Nephron progenitor cell (in vitro differentiated cells): ENCODE data around the gene ACOT11.

Experiments used
- DNase-seq: peaks from one replicate; pipeline ENCODE4 v3.0.0; 2021
- H3K27ac Mint-ChIP-seq: 2 replicates; pipeline ENCODE4 v1.8.0; 2021; ENCODE audit warnings: mild to moderate bottlenecking, moderate library complexity, mixed read lengths
- H3K27me3 Mint-ChIP-seq: 2 replicates; pipeline ENCODE4 v1.8.0; 2021; ENCODE audit warnings: mild to moderate bottlenecking, low read depth, mixed read lengths; ENCODE audit not compliant: poor library complexity
- H3K36me3 Mint-ChIP-seq: 2 replicates; pipeline ENCODE4 v1.8.0; 2021; ENCODE audit warnings: low read depth, mixed read lengths
- H3K4me1 Mint-ChIP-seq: 2 replicates; pipeline ENCODE4 v1.8.0; 2021; ENCODE audit warnings: mixed read lengths
- H3K4me3 Mint-ChIP-seq: 2 replicates; pipeline ENCODE4 v1.8.0; 2021; ENCODE audit warnings: mild to moderate bottlenecking, moderate library complexity, mixed read lengths
- H3K9me3 Mint-ChIP-seq: 2 replicates; pipeline ENCODE4 v1.8.0; 2021; ENCODE audit warnings: mild to moderate bottlenecking, moderate library complexity, mixed read lengths
- TF ChIP-seq, protein P1 (sequence below): fragments of 200-600 bp; sonication (generic); IDR thresholded peaks from 2 replicates; pipeline ENCODE4 v1.5.0; 2021; ENCODE audit warnings: antibody characterized with exemption

ACOT11 gene

DNA sequence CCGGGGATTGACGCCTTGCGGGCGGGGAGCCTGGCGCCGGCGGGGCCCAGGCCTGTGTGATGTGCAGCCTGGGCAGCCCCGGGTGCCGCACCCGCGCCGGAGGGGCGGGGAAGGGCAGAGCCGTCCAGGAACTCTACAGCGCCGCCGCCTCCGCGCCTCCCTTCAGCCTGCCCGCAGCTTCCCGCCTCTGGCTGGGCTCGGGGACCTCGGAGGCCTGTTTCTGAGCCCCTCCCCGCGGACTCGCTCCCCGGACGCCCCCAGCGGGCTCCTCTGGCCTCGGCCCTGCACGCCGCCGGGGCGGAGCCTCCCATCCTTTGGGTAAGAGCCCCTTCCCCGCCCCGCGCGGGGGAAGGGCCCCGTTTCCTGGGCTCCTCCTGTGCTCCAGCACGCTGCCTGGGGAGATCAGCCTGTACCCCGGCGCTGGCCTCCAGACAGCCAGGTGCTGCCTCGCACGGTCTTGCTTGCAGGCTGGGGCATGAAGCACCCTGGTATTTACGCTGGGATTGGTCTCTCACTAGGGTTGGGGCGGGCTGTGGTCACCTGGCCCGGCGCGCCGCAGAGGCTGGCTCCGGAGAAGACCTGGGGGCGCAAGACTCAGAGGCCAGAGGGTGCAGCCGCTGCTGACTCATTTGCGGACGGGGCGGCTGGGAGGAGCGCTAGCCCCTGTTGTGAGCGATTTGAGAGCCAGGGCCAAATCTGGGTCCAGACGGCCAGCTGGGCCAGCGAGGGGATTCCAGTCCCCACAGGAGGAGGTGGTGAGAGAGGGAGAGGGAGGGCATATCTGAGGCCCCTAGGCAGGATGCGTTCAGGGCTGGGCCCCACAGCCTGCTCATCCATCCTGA lies 5.7 kb upstream of the ACOT11 start:
- Mint-ChIP-seq H3K4me3 (peak overlapping the region; percentile 78), H3K27ac (peak overlapping the region; percentile 87), H3K36me3 (no peaks in the 10 kb centered on the region), H3K27me3 (peaks cover 14% of the 10 kb centered on the region), H3K4me1 (peaks cover 36% of the 10 kb centered on the region), H3K9me3 (no peaks in the 10 kb centered on the region)
- peak; percentile 83 for DNase-seq
- TF ChIP-seq, protein P1, sequence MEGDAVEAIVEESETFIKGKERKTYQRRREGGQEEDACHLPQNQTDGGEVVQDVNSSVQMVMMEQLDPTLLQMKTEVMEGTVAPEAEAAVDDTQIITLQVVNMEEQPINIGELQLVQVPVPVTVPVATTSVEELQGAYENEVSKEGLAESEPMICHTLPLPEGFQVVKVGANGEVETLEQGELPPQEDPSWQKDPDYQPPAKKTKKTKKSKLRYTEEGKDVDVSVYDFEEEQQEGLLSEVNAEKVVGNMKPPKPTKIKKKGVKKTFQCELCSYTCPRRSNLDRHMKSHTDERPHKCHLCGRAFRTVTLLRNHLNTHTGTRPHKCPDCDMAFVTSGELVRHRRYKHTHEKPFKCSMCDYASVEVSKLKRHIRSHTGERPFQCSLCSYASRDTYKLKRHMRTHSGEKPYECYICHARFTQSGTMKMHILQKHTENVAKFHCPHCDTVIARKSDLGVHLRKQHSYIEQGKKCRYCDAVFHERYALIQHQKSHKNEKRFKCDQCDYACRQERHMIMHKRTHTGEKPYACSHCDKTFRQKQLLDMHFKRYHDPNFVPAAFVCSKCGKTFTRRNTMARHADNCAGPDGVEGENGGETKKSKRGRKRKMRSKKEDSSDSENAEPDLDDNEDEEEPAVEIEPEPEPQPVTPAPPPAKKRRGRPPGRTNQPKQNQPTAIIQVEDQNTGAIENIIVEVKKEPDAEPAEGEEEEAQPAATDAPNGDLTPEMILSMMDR, result no peak

DNA sequence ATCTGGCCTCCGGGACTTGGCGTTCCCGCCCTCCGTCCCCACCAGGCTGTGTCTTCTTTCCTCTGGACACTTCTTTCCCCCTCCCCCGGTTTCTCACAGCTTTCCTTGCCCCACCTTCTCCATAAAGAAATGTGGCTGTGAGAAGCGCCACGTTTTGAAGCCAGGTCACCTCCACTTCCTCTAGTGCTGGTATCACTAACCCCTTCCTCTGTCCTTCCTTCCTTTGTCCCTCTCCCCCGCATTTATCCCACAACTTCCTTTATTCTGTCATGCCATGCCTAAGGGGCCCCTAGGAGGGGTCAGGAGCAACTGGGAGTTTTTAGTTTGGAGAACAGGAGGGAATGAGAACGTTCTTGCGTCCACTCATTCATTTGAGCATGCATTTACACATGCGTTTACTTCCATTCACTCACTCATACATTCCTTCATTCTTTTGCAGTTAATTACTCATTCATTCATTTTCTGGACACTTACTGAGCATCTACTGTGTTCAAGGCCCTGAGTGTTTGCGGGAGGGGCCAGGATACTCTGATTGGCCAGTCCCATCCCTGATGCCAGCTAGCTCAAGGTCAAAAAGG lies 5.0 kb upstream of the ACOT11 start:
- peaks cover 43% of the 10 kb centered on the region for H3K4me1 Mint-ChIP-seq
- peaks cover 13% of the 10 kb centered on the region for H3K27me3 Mint-ChIP-seq
- TF ChIP-seq, protein P1, result no peak
- no peaks in the 10 kb centered on the region for H3K9me3 Mint-ChIP-seq
- DNase-seq, result no peak
- H3K4me3 Mint-ChIP-seq, result peak overlapping the region; percentile 78
- peak overlapping the region; percentile 54 for H3K27ac Mint-ChIP-seq
- H3K36me3 Mint-ChIP-seq, result no peaks in the 10 kb centered on the region

DNA sequence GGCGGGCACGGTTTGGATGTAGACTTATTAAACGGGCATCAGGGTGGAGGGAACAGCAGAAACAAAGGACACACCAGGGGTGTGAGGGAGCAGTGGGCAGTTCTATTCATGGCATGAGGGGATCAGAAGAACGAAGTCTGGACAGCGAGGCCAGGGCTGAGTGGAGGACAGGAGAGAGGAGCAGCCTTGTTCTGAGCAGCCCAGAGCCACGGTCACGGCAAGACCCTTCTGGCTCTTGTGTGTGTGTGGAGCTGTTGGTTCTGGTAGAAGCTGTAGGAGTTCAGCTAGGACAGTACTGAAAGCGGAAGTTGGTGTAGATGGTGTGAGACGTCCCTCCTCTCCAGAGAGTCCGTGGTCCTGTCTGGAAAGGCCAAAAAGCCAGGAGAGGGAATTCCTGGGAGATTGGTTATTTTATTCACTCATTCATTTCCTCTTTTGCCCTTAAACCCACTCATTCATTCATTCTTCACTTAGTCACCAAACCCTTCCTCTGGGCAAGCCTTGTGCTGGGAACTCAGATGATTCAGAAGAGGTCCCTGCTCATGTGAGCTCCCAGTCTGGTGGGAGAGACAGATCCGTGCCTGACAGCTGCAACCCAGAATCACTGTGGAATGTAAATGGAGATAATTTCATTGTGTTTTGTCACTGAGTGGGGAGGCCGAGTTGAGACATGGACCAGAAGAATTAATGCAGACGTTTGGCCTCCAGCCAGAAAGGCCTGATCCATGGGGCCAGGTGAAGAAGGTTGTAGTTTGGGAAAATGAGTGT lies 4.1 kb upstream of the ACOT11 start:
- DNase-seq, result no peak
- Mint-ChIP-seq H3K9me3 (no peaks in the 10 kb centered on the region), H3K36me3 (no peaks in the 10 kb centered on the region), H3K27ac (peak overlapping the region; percentile 57), H3K4me1 (peaks cover 51% of the 10 kb centered on the region), H3K4me3 (peak overlapping the region; percentile 78), H3K27me3 (peaks cover 14% of the 10 kb centered on the region)
- TF ChIP-seq, protein P1, result no peak

DNA sequence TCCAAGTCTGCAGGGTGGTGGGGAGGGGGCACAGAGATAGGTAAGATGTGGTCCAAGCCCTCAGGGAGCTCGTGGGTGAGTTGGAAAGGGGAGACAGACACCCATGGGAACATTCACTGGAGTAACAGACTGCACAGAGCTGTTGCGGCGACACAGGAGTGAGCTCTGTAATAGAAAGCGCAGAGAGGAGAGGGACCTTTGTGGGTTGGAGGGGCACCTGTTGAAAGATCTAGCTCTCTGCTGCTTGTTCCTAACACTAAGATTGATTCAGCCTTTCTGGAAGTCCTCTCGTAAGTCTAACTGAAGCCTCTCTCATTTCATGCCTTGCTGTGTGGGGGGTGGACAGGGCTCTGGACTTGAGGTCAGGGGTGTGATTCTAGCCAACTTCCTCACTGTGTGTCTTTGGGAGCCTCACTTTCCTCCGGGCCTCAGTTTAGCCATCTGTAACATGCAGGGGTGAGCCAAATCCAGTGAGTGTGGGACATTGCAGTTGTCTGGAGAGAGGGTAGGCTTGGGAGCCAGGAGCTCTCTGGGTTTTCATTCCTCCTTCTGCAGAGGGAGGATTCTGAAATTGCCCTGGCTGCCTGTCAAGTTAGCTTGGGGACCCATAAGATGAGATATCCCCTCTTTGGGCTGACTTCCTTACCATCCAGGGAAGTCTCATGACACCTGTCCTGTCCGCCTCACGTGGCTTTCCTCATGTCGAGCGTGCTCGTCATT lies 2.0 kb upstream of the ACOT11 start:
- Mint-ChIP-seq H3K4me3 (no peak overlapping the region), H3K36me3 (no peaks in the 10 kb centered on the region), H3K4me1 (peaks cover 57% of the 10 kb centered on the region), H3K27me3 (peaks cover 8% of the 10 kb centered on the region), H3K27ac (no peak overlapping the region), H3K9me3 (no peaks in the 10 kb centered on the region)
- DNase-seq, result no peak
- TF ChIP-seq, protein P1, result no peak

DNA sequence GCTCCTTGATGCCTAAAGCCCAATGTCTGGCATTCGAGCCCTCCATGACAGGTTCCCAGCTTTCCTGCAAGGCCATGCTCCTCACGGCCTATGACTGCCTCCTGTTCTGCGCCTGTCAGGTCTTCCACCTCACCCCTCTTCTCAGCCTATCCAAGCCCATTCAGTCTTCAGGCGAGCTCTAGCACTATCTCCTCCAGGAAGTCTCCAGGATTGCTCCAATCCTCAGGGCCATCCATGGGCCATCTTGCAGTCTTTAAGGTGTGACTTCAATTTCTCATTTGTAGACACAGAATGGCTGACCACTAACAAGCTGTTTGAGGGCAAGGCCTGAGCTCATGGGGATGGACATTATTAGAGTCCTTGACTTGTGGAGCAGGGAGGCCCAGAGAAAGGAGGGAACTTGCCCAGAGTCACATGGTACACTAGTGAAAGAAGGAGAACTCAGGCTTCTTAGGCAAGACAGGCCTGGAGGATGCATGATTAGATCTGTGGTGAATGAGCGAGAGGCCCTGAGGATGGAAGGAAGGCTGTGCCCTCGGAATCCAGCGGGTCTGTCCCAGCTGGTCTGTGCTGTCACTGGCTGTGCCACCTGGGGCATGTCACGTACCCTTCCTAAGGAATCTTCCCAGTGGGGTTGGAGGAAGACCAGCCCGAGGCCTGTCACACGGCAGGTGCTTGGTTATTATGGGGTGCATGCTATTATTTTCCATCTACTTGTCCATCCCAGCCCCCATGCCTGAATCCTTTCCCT lies 1.2 kb upstream of the ACOT11 start:
- H3K27ac Mint-ChIP-seq, result no peak overlapping the region
- no peak for DNase-seq
- peaks cover 53% of the 10 kb centered on the region for H3K4me1 Mint-ChIP-seq
- no peaks in the 10 kb centered on the region for H3K9me3 Mint-ChIP-seq
- H3K36me3 Mint-ChIP-seq, result no peaks in the 10 kb centered on the region
- peaks cover 7% of the 10 kb centered on the region for H3K27me3 Mint-ChIP-seq
- H3K4me3 Mint-ChIP-seq, result no peak overlapping the region
- TF ChIP-seq, protein P1, result no peak
